ENCODE results near the gene RTL1. TPM values are rescaled to one million over a fixed set of nuclear protein-coding genes. Genes with fewer than 3 reads are reported as not detected.

Gene RTL1
- total RNA-seq, 1 experiment from 2014 or later = not detected

- H3K9me3 ChIP-seq (replicated peaks) = no peaks in the 10 kb centered on the region
- no peaks in the 10 kb centered on the region for H3K27me3 ChIP-seq (replicated peaks)
- no peak overlapping the region for H3K27ac ChIP-seq
- peaks cover 39% of the 10 kb centered on the region for H3K36me3 ChIP-seq
- DNase-seq (ENCODE audit: low read depth in 1 of 2, low spot score in 2 of 2) = no peak
- no peaks in the 10 kb centered on the region for H3K4me1 ChIP-seq (replicated peaks)
- no peak overlapping the region for H3K4me3 ChIP-seq
These were observed 21.2 kb downstream of the RTL1 start for GRCh38 chr14:100882026-100882967.

GRCh38 chr14:100881211-100882025 is 22.1 kb downstream of the RTL1 start:
- H3K27me3 ChIP-seq (replicated peaks) = no peaks in the 10 kb centered on the region
- no peaks in the 10 kb centered on the region for H3K9me3 ChIP-seq (replicated peaks)
- no peak for DNase-seq (ENCODE audit: low read depth in 1 of 2, low spot score in 2 of 2)
- H3K27ac ChIP-seq = no peak overlapping the region
- no peaks in the 10 kb centered on the region for H3K4me1 ChIP-seq (replicated peaks)
- peaks cover 32% of the 10 kb centered on the region for H3K36me3 ChIP-seq
- H3K4me3 ChIP-seq = no peak overlapping the region

- no peak for DNase-seq (ENCODE audit: low read depth in 1 of 2, low spot score in 2 of 2)
- H3K27me3 ChIP-seq (replicated peaks) = no peaks in the 10 kb centered on the region
- H3K9me3 ChIP-seq (replicated peaks) = no peaks in the 10 kb centered on the region
- H3K27ac ChIP-seq = no peak overlapping the region
- H3K4me3 ChIP-seq = no peak overlapping the region
- H3K4me1 ChIP-seq (replicated peaks) = no peaks in the 10 kb centered on the region
- H3K36me3 ChIP-seq = peaks cover 32% of the 10 kb centered on the region
These were observed 23.0 kb downstream of the RTL1 start for GRCh38 chr14:100880271-100881101.

GRCh38 chr14:100879782-100880181 is 23.7 kb downstream of the RTL1 start:
- H3K9me3 ChIP-seq (replicated peaks) = no peaks in the 10 kb centered on the region
- DNase-seq (ENCODE audit: low read depth in 1 of 2, low spot score in 2 of 2) = no peak
- no peaks in the 10 kb centered on the region for H3K4me1 ChIP-seq (replicated peaks)
- H3K4me3 ChIP-seq = no peak overlapping the region
- peaks cover 32% of the 10 kb centered on the region for H3K36me3 ChIP-seq
- no peaks in the 10 kb centered on the region for H3K27me3 ChIP-seq (replicated peaks)
- H3K27ac ChIP-seq = no peak overlapping the region

- Histone ChIP-seq H3K4me1 (replicated peaks) (no peaks in the 10 kb centered on the region), H3K9me3 (replicated peaks) (no peaks in the 10 kb centered on the region), H3K27ac (no peak overlapping the region), H3K27me3 (replicated peaks) (no peaks in the 10 kb centered on the region), H3K4me3 (no peak overlapping the region), H3K36me3 (peaks cover 34% of the 10 kb centered on the region)
- DNase-seq (ENCODE audit: low read depth in 1 of 2, low spot score in 2 of 2) = no peak
These were observed 24.3 kb downstream of the RTL1 start for GRCh38 chr14:100879194-100879593.

GRCh38 chr14:100878271-100879146 is 25.0 kb downstream of the RTL1 start:
- no peak overlapping the region for H3K27ac ChIP-seq
- no peak overlapping the region for H3K4me3 ChIP-seq
- no peaks in the 10 kb centered on the region for H3K4me1 ChIP-seq (replicated peaks)
- H3K27me3 ChIP-seq (replicated peaks) = no peaks in the 10 kb centered on the region
- no peaks in the 10 kb centered on the region for H3K9me3 ChIP-seq (replicated peaks)
- peaks cover 34% of the 10 kb centered on the region for H3K36me3 ChIP-seq
- DNase-seq (ENCODE audit: low read depth in 1 of 2, low spot score in 2 of 2) = no peak

- Histone ChIP-seq H3K36me3 (peaks cover 17% of the 10 kb centered on the region), H3K4me3 (no peak overlapping the region), H3K4me1 (replicated peaks) (no peaks in the 10 kb centered on the region)
These were observed 27.5 kb downstream of the RTL1 start for GRCh38 chr14:100875861-100876590.

GRCh38 chr14:100875126-100875525 is 28.4 kb downstream of the RTL1 start:
- Histone ChIP-seq H3K36me3 (peaks cover 17% of the 10 kb centered on the region), H3K9me3 (replicated peaks) (no peaks in the 10 kb centered on the region), H3K4me1 (replicated peaks) (no peaks in the 10 kb centered on the region), H3K27ac (no peak overlapping the region), H3K4me3 (no peak overlapping the region), H3K27me3 (replicated peaks) (no peaks in the 10 kb centered on the region)
- DNase-seq (ENCODE audit: low read depth in 1 of 2, low spot score in 2 of 2) = no peak

More at GRCh38 chr14:100875861-100876590, 27.5 kb downstream of the RTL1 start:
- Histone ChIP-seq H3K9me3 (replicated peaks) (no peaks in the 10 kb centered on the region), H3K27me3 (replicated peaks) (no peaks in the 10 kb centered on the region), H3K27ac (no peak overlapping the region)
- DNase-seq (ENCODE audit: low read depth in 1 of 2, low spot score in 2 of 2) = no peak

GRCh38 chr14:100874411-100875091 is 29.0 kb downstream of the RTL1 start:
- Histone ChIP-seq H3K27me3 (replicated peaks) (no peaks in the 10 kb centered on the region), H3K9me3 (replicated peaks) (no peaks in the 10 kb centered on the region), H3K36me3 (peaks cover 17% of the 10 kb centered on the region), H3K4me3 (no peak overlapping the region), H3K4me1 (replicated peaks) (no peaks in the 10 kb centered on the region), H3K27ac (no peak overlapping the region)
- no peak for DNase-seq (ENCODE audit: low read depth in 1 of 2, low spot score in 2 of 2)

- Histone ChIP-seq H3K36me3 (peaks cover 17% of the 10 kb centered on the region), H3K4me1 (replicated peaks) (no peaks in the 10 kb centered on the region), H3K27me3 (replicated peaks) (no peaks in the 10 kb centered on the region), H3K4me3 (no peak overlapping the region), H3K27ac (no peak overlapping the region), H3K9me3 (replicated peaks) (no peaks in the 10 kb centered on the region)
- no peak for DNase-seq (ENCODE audit: low read depth in 1 of 2, low spot score in 2 of 2)
These were observed 29.5 kb downstream of the RTL1 start for GRCh38 chr14:100874051-100874410.

- H3K4me3 ChIP-seq = no peak overlapping the region
- DNase-seq (ENCODE audit: low read depth in 1 of 2, low spot score in 2 of 2) = no peak
- H3K36me3 ChIP-seq = peaks cover 14% of the 10 kb centered on the region
- H3K9me3 ChIP-seq (replicated peaks) = no peaks in the 10 kb centered on the region
- H3K4me1 ChIP-seq (replicated peaks) = no peaks in the 10 kb centered on the region
- no peaks in the 10 kb centered on the region for H3K27me3 ChIP-seq (replicated peaks)
- H3K27ac ChIP-seq = no peak overlapping the region
These were observed 30.4 kb downstream of the RTL1 start for GRCh38 chr14:100873096-100873482.

Measured in SJSA1 (cell line).